Vagina (tissue), 2 donors: ENCODE results near the gene S100A8.

Source experiments
- POLR2AphosphoS5 ChIP-seq, 2 donors: sonication (generic); formaldehyde crosslinking; IDR thresholded peaks; one replicate each; pipeline ENCODE4 v1.9.0; 2017; ENCODE audit warnings: antibody characterized with exemption in 2 of 2, mild to moderate bottlenecking in 2 of 2, low read depth in 1 of 2; ENCODE audit not compliant: insufficient read depth in 1 of 2
- TF ChIP-seq, protein P1 (sequence below), 3 experiments: fragments of 450-650 bp in 2 of 3; fragments of 200-600 bp in 1 of 3; sonication (generic) in 1 of 3; IDR thresholded peaks; one replicate each; pipeline ENCODE4 v1.5.1; 2017 to 2019; ENCODE audit warnings: antibody characterized with exemption in 3 of 3, mild to moderate bottlenecking in 2 of 3, moderate library complexity in 2 of 3

DNA sequence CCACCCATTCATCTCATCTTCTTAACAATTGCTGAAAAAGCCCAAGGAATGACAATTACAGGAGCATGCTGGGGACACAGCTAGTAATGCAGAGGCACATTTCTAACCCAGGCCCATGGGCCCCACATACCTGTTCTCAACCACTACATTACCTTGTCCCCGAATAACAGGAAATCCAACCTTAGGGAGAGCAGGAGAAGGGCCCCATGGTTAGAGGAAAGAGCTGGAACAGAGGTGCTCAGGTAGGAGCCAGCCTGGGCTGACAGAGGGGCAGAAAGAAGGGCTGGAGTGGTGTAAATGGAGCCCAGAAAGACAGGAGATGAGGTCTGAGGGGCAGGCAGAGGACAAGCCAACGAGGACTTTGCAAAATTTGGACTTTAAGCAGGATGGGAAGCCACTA lies 11.4 kb upstream of the S100A8 start:
- TF ChIP-seq, protein P1, sequence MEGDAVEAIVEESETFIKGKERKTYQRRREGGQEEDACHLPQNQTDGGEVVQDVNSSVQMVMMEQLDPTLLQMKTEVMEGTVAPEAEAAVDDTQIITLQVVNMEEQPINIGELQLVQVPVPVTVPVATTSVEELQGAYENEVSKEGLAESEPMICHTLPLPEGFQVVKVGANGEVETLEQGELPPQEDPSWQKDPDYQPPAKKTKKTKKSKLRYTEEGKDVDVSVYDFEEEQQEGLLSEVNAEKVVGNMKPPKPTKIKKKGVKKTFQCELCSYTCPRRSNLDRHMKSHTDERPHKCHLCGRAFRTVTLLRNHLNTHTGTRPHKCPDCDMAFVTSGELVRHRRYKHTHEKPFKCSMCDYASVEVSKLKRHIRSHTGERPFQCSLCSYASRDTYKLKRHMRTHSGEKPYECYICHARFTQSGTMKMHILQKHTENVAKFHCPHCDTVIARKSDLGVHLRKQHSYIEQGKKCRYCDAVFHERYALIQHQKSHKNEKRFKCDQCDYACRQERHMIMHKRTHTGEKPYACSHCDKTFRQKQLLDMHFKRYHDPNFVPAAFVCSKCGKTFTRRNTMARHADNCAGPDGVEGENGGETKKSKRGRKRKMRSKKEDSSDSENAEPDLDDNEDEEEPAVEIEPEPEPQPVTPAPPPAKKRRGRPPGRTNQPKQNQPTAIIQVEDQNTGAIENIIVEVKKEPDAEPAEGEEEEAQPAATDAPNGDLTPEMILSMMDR (IDR thresholded peaks at IDR 0.05), result no peak
- TF ChIP-seq POLR2AphosphoS5 (IDR thresholded peaks at IDR 0.05; ENCODE audit: insufficient read depth in 1 of 2, low read depth in 1 of 2), result no peak
